Measurements from ENCODE around the gene NR2F6.

NR2F6 gene

GRCh38 chr19:17245535-17245984 lies at the start of gene NR2F6:
TSS of gene NR2F6 (minus strand) at chr19:17245919. CDS start at chr19:17245220, 699 bp downstream.
- no peak for TF ChIP-seq CTCF (IDR thresholded peaks at IDR 0.05)

GRCh38 chr19:17294051-17294891 lies 48.6 kb upstream of the NR2F6 start:
- no peak for TF ChIP-seq CTCF (IDR thresholded peaks at IDR 0.05)

- TF ChIP-seq CTCF (IDR thresholded peaks at IDR 0.05), result no peak
Observed at GRCh38 chr19:17293605-17294004, 47.9 kb upstream of the NR2F6 start.

GRCh38 chr19:17292301-17293074 lies 46.8 kb upstream of the NR2F6 start:
- peak; percentile 46; the same call in 1 of the 2 replicates for TF ChIP-seq CTCF (IDR thresholded peaks at IDR 0.05)

GRCh38 chr19:17289489-17289888 lies 43.8 kb upstream of the NR2F6 start:
- TF ChIP-seq CTCF (IDR thresholded peaks at IDR 0.05), result no peak

GRCh38 chr19:17286752-17287151 lies 41.0 kb upstream of the NR2F6 start:
- no peak for TF ChIP-seq CTCF (IDR thresholded peaks at IDR 0.05)

- no peak for TF ChIP-seq CTCF (IDR thresholded peaks at IDR 0.05)
Observed at GRCh38 chr19:17286263-17286662, 40.5 kb upstream of the NR2F6 start.

All from LNCAP (cell line).